HG02798 (cell line): ENCODE data around the gene MAB21L4.

Source experiments
- ATAC-seq: cut with Tn5 transposase; IDR thresholded peaks from one replicate; pipeline ENCODE4 v1.9.1; 2021; ENCODE audit warnings: mild to moderate bottlenecking; ENCODE audit not compliant: unreplicated experiment, poor library complexity

Gene MAB21L4

DNA sequence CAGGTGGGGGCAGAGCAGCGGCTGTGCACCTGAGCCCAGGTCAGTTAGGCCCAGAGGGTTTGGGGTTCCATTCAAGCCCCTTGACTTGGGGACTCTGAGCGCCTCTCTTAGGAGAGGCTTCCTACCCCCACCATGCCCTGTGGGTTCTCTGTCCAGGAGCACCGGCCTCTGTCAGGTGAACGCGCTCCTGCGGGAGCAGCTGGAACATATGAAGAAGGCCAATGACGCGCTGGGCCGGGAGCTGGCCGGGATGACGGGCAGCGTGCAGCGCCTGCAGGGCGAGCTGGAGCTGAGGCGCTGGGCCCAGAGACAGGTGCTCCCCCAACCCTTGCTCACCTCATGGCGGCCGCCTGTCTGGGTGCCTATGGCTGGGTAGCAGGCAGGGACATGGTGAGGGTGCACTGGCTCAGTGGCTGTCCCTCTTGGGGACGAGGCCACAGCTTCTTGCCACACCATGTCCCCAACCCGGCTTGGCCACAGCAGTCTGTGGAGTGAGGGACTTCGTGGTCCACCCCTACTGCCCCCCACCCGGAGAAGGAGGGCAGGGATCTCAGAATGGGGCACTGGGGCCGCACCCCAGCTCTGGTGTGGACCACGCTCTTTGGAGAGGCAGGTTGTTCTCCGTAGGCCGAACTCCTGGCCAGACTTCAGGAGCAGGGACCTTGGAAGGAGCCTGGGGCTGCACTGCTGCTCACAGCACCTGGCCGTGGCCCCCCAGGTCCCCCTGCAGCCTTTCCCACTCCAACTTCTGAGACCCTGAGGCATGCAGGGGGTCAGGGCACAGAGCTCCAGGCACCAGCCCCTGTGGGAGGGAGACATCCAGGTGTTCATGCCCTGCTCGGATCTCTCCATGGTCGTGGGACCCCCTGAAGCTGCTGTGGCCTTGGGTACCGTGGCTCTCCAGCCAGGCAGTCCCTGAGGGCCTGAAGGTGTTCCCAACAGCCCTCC, 29.9 kb upstream of the MAB21L4 start:
- no peak for ATAC-seq

DNA sequence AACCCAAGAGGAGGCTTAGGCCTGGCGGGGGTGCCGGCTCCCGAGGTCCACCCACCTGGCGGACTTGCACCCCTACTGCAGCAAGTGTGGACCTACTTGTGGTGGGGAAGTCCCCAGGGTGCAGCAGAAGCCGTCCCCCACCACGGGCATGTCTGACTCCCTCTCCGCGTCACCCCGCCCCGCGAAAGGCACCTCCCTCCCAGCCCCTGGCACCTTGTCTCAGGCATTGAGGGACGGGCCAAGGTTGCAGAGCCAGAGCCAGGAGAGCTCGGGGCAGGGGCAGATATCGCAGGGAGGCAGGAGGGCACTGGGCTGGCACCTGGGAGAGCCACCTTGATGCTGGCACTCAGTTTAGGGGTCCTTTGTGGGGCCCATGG, 29.2 kb upstream of the MAB21L4 start:
- no peak for ATAC-seq

DNA sequence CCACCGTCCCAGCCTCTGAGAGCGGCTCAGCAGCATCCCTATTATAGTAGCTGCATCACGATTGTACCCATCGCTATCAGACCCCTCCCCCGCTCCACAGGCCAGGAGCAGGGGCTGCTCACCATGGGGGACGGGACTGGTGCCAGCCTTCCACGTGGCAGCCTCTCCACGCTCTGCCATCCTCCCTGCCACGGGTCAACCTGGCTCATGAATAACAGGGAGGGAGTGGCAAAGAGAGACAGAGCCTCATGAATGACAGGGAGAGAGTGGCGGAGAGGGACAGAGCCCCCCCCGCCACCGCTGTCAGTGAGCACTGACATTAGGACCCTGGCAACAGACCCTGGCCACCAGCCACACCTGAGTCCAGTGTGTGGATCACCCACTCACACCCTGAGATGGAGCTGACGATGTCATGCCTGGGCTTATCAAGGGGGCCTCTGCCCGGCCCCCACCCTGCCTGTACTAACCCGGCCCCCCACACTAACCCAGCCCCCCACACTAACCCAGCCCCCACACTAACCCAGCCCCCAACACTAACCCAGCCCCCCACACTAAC, 27.1 kb upstream of the MAB21L4 start:
- ATAC-seq: no peak

DNA sequence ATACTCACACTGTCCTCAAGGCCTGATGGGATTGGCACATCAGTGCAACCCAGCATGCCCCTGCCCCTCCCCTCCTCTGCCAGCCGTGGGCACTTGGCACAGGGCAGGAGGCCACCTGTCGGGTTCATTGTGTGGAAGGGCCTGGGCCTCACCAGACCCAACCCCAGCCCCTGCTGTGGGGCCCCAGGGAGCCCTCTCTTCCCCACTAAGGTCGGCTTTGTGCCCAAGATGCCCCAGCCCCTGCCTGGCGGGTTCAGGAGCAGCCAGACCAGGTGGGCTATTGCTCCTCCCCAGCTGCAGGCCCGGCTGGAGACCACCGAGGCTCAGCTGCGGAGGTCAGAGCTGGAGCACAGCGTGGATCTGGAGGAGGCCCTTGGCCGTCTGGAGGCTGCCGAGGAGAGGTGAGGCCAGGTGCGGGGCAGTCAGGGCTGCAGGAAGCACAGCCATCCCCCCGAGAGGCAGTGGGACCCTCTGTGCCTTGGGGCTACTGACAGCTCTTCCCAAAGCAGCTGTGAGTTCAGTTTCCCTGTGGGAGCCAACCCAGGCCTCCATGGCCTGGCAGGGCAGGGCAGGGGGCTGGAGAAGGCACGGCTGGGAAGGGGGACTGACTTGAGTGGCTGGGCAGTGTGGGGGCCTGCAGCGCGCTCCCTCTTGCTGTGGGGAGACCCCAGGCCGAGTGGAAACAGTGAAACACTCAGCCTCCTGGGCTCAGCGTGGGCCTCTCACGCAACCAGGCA, 26.5 kb upstream of the MAB21L4 start:
- no peak for ATAC-seq

DNA sequence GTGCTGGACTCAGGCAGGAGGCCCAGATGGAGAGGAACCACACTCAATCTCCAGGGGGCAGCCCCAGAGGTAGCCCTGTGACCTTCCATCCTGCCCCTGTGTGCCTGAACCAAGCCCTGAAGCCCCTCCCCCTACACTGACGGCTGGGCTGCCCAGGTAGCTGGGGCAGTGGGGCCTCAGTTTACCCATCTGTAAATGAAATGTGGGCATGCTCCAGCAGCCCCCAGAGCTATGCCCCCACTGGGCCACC, 26.0 kb upstream of the MAB21L4 start:
- no peak for ATAC-seq

DNA sequence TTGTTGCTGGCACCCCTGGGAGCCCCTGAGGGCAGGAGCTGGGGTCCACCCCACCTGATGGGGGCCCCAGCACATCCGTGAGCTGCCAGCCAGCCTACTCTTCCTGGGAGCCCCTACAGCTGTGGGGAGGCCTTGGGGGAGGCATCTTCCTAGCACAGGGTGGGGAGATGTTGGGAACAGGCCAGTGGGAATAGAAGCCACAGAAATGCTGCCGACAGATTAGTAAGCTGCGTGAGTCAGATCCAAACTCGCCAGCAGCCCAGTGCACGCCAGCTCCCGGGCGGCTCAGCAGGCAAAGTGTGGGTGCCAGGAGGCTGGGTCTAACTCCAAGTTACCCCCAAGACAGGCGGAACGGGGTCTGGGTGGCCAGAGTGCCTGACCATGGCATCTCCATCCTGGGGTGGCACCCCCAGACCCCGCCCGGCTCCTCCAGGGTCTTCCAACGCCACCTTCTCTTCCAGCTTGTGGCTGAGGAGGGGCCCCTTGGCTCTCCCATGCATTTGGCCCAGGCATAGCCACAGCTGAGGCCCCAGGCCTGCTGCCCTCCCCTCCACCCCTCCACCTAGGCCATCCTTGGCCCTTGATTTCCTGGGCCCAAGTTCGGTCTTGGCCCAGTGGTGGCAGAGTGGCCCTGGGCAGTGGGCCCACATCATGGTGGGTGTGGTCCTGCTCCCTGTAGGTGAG, 25.5 kb upstream of the MAB21L4 start:
- ATAC-seq: no peak

DNA sequence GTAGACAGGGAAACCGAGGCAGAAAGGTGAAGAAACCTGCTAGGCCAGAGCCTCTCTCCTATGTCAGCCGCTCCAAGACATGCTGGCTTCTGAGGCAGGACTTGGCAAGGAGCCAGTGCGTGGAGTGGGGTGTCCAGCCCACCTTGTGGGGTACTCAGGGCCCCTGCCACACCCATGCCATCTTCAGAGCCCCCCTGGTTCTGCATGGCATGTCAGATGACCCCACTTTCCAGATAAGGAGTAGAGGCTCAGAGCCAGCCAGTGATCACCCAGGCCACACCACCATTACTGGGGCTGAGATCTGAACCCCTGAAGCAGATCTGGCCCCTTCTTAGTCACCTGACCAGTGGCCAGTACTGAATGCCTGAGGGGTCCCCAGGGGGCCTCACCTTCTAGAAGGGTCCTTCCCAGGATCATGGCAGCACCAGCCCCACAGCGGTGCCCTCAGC, 24.9 kb upstream of the MAB21L4 start:
- no peak for ATAC-seq

DNA sequence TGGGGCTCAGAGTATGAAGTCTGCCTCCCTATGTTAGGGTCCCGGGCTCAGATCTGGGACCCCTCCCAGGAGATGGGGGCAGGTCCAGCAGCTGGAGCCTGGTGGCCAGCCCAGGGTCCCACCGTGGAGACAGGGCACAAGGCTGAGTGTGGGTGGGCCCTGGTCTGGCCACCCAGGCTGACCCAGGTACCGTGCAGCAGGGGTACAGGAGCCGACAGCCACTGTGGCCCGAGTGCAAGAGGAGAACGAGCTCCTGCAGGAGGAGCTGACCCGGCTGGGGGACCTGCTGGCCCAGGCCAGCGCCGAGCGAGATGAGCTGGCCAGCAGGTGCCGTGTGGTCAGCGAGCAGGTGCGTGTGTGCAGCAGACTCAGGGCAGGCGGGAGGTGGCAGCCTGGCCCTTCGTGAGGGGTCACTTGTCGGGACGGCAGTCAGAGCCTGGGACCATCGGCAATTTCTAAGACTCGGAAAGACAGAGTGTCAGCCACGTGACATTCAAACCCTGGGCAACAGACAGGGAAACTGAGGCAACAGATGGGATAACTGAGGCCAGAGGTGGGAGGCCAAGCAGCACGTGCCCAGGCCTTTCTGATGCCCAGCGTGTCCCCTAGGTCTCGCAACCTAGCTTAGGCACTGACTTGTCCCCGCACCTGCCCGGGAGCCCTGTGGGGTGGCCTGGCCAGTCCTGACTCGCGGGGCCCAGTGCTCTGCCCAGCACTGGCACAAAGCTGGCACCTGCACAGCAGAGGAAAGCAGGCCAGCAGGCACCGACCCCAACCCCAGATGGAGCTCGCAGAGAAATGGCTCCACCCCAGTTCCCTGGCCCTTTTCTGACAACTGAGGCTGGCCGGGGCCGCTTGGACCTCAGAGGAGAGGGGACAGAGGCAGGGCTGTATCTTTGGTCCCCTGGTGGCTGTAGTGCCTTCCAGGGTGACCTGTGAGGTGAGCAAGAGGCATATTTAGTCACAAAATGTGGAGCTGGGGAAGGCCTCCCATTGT, 24.1 kb upstream of the MAB21L4 start:
- ATAC-seq: no peak

DNA sequence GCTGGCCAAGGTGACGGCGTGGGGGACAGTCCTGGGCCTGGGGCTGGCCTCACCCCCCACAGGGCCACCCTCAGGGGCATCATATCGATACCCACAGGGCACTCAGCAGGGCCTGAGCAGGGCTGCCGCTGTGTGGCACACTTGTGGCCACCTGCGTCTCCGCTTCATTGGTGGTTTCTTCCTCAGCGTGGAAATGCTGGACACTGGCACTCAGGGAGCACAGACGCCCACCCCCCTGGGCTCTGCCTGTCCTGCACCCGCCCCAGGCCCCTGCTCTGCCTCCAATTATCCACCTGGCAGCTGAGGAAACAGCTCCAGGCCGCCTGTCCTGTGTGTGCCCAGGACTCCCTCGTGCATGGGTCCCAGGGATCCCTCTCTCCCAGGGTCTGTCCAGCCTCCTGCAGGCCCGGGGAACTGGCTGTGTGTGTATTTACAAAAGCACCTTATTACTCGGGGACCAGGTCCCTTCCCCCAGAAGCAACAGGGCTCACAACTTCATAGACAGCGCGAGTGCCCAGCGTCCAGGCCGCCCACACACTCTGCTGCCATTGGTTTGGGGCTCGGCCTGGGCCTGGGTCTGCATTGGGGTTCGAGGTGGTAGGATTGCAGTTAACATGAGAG, 23.3 kb upstream of the MAB21L4 start:
- ATAC-seq: no peak

DNA sequence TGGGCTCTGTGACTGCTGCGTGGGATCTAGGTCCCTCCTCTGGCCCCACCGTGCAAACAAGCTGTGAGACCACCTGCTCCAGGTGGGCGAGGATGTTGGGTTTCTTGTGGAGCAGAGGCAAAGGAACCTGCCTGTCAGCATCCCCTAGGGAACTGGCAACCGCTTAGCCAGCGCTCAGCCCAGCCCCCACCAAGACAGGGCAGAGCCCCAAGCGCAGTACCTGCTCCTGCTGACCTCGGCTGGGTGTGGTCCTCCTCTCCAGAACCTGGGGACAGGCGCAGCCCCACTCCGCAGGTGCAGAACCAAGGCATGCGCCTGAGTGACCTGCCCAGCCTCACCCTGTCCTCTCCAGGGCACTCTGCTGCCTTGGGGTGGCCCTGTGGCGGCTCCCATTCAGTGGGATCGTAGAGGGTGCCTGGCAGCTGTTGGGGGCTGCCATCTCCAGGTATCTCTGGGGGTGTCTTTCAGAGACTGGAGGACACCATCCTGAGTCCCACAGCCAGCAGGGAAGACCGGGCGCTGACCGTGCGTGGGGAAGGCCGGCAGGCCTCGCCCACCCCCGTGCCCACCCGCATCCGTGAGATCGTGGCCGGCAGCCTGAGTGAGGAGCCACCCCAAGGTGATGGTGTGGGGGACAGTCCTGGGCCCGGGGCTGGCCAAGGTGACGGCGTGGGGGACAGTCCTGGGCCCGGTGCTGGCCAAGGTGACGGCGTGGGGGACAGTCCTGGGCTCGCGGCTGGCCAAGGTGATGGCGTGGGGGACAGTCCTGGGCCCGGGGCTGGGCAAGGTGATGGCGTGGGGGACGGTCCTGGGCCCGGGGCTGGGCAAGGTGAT, 22.5 kb upstream of the MAB21L4 start:
- ATAC-seq: no peak

DNA sequence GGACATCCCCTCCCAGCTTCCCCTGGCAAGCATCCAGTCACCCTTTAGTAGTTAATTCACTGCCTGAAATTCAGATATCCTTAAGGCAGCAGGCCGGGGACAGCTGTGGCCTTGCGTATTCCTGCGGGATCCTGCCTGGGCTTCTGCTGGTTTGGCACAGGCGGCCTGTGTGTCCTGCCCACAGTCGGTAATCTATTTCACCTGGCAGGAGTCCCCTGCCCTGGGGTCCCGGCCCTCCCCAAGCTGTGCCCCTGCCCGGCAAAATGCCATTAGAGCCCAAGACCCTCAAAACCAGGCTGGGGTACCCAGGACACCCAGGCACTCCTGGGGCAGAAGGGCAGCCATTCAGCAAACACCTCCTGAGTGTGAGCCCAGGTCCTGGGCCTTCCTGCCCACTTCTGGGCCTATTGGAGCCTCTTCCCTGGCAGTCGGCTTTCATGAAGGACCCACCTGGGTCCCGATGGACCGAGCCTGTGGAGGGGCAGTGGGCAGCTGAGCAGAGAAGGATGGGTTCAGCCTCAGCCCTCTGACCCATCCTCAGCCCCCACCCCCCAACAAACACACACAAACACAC, 21.8 kb upstream of the MAB21L4 start:
- no peak for ATAC-seq

DNA sequence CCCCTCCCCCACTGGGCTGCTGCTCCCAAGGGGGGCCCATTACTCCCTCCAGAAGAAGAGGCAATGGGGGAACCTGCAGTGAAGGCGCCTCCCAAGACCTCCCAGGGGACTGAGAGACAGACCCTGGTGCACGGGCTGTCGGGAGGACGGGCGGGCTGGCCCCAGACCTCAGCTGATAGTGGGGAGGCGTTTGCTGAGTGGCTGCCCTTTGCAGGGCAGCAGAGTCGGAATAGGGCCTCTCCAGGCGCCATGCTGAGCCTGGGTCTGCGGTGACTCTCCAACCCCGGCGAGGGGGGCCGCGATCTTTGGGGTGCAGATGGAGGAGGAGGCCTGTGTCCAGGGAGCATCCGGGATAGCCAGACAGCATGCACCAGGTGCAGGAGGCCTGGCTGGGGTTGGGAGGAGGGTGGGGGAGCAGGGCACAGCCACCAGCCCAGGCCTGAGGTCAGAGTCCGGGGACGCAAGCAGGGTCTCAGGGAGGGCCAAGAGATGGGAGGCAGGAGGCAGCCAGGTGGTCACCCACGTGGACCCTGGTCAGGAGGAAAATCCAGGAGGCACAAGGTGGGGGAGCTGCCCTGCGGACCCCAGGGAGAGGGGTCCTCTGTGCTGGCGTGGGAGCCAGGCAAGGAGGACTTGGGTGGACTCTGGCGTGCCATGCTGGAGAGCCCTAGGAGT, 21.2 kb upstream of the MAB21L4 start:
- ATAC-seq: no peak

DNA sequence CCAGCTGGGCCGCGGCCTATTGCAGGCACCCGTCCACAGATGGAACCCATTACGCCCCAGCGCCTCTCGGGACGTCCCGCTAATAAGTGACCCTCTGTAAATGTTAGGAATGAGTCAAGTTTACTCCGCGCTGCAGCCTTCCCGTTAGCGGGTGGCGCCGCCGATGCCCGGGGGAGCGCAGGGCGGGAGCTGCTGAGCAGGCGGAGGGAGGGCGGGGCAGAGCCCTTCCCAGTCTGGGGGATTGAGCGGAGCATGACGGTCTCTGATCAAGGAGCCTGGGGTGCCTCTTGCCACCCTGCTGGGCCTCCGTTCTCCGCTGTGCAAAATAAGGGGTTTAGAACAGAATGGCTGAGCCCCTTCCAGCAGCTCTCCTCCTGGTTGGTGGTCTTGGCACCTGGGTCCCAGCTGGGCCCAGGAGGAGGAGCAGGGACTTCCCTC, 20.6 kb upstream of the MAB21L4 start:
- ATAC-seq: no peak

DNA sequence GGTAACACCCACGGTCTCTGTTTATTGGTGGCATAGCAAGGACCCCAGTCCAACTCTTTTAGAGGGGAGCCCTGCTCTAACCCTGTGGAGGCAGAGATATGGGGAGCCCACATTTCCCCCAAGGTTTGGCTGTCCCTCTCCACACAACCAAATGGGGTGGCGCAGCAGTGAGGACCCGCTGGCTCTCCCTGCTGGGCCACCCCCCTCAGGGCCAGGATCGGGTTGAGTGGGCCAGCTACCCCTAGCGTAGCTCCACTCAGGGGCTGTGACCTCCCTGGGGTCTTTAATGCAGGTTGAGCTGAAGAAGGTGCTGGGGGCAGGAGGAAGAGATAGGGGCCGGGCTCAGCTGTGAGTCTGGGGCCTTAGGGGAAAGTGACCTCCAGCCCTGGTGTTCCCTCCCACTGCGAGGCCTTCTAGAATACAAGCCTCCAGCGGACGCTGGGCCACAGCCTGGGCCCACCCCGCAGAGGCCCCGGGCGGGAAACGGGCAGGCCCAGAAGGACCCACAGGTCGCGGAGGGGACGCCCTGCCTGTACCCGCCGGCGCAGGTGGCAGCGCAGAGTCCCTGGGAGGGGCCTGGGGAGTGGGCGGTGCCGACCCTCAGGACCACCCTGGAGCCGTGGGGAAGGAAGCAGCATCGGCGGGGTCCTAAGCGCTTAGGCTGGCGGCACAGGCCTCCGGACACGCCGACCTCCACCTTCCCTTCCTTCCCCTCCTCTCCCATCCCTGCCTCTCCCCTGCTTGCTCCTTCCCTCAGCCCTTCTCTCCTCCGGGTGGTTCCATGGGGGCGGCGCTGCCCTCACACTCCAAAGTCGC, 19.8 kb upstream of the MAB21L4 start:
- no peak for ATAC-seq

DNA sequence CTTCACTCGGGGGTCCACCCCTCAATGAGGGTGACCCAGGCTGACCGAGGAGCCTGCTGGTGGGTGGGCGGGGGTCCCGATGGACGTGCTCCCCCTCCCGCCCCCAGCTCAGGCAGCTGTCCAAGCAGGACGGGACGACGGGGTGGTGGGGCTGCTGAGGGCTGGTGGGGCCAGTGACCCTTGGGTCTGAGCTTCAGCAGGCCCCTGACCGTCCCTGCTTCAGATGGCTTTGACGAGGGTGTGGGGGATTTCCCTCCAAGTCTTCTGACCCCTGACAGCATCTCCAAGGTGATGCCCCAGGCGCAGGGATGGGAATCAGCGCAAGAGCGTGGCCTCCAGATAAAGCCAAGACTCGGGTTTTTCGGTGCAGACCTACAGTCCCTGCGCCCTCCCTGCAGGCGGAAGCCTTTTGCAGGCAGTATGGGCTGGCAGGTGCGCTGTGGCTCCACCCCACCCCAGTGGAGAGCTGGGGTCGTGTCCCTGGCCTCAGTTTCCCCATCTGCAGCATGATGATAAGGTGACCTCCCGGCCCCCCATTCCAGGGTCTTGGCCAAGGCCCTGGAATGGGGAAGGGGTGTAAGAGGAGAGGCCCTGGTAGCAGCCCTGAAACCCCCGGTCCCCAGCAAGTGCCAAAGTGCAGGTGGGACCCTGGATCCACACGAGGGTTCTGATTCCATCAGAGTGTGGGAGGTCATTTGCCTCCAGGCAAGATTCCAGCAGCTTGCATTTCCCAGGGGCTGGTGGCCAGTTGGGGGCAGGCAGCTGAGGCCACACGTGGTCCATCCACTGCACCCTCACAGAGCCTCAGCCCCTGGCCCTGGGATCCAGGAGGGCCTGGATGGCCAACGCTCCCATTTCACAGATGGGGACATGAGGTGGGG, 18.9 kb upstream of the MAB21L4 start:
- no peak for ATAC-seq
